Fibroblast of pulmonary artery (primary cell): ENCODE results near the gene GRK2.
"Not testable (repeated sequence)": the region's sequence is repeated elsewhere in the genome, so short reads cannot be mapped to it uniquely, and the experiment has no call there.

Experiments
- DNase-seq: peaks from one replicate; pipeline ENCODE4 v3.0.0-alpha.2; 2010; ENCODE audit warnings: low read depth
- H3K4me3 ChIP-seq: replicated peaks from 2 replicates; pipeline ENCODE4 v1.5.1; 2011; ENCODE audit warnings: low read depth, mild to moderate bottlenecking, control low read depth, low read length, moderate library complexity
- CTCF ChIP-seq: IDR thresholded peaks from 2 replicates; pipeline ENCODE4 v1.5.1; 2011; ENCODE audit warnings: mild to moderate bottlenecking, control low read depth, low read length, inconsistent platforms; ENCODE audit errors: missing control alignments

The GRK2 gene

GRCh38 chr11:67266449-67267187 lies at the start of gene GRK2:
Gene GRK2 (plus strand): TSS chr11:67266473. CDS start chr11:67266700, 227 bp downstream.
- peak; percentile 41 for DNase-seq
- H3K4me3 ChIP-seq, result peak within 1 kb of the TSS; percentile 80
- TF ChIP-seq CTCF, result no peak

GRCh38 chr11:67227726-67228125 lies 38.5 kb upstream of the GRK2 start:
- H3K4me3 ChIP-seq, result no peak overlapping the region
- no peak for TF ChIP-seq CTCF
- DNase-seq, result no peak

- TF ChIP-seq CTCF, result no peak
- no peak for DNase-seq
- no peak overlapping the region for H3K4me3 ChIP-seq
Observed at GRCh38 chr11:67230406-67230805, 35.9 kb upstream of the GRK2 start.

GRCh38 chr11:67230886-67231285 lies 35.4 kb upstream of the GRK2 start:
- H3K4me3 ChIP-seq, result no peak overlapping the region
- no peak for TF ChIP-seq CTCF
- no peak for DNase-seq

GRCh38 chr11:67233584-67234190 lies 32.6 kb upstream of the GRK2 start:
- H3K4me3 ChIP-seq, result no peak overlapping the region
- TF ChIP-seq CTCF, result no peak
- DNase-seq, result no peak

GRCh38 chr11:67234571-67234970 lies 31.7 kb upstream of the GRK2 start:
- H3K4me3 ChIP-seq, DNase-seq: not testable (repeated sequence)

- H3K4me3 ChIP-seq, result no peak overlapping the region
- no peak for TF ChIP-seq CTCF
- no peak for DNase-seq
Observed at GRCh38 chr11:67237574-67237973, 28.7 kb upstream of the GRK2 start.
